T-helper 1 cell treated with Interleukin-12 subunit alpha and Interleukin-12 subunit beta and Interleukin-4 antibody, amounts not matched to agents 30 μg/mL and 1 μg/mL, for 36 hours (primary cell): ENCODE measurements around the gene PSTK.

Experiments used
- H3K27ac Mint-ChIP-seq: one replicate; pipeline ENCODE4 v1.8.0; 2021; ENCODE audit warnings: mild to moderate bottlenecking, mixed read lengths
- H3K27me3 Mint-ChIP-seq: one replicate; pipeline ENCODE4 v1.8.0; 2021; ENCODE audit warnings: low read depth, mixed read lengths
- H3K36me3 Mint-ChIP-seq: one replicate; pipeline ENCODE4 v1.8.0; 2021; ENCODE audit warnings: low read depth, mixed read lengths
- H3K4me1 Mint-ChIP-seq: one replicate; pipeline ENCODE4 v1.8.0; 2021; ENCODE audit warnings: low read depth, mixed read lengths
- H3K4me3 Mint-ChIP-seq: one replicate; pipeline ENCODE4 v1.8.0; 2021; ENCODE audit warnings: mild to moderate bottlenecking, moderate library complexity, mixed read lengths
- H3K9me3 Mint-ChIP-seq: one replicate; pipeline ENCODE4 v1.8.0; 2021; ENCODE audit warnings: mixed read lengths

Gene PSTK

GRCh38 chr10:123001370-123001769 lies 21.2 kb downstream of the PSTK start:
- H3K4me3 Mint-ChIP-seq, result no peak overlapping the region
- no peaks in the 10 kb centered on the region for H3K9me3 Mint-ChIP-seq
- H3K27me3 Mint-ChIP-seq, result no peaks in the 10 kb centered on the region
- peaks cover 11% of the 10 kb centered on the region for H3K36me3 Mint-ChIP-seq
- peaks cover 11% of the 10 kb centered on the region for H3K4me1 Mint-ChIP-seq
- H3K27ac Mint-ChIP-seq, result no peak overlapping the region

GRCh38 chr10:123004298-123004697 lies 24.1 kb downstream of the PSTK start:
- no peaks in the 10 kb centered on the region for H3K27me3 Mint-ChIP-seq
- peaks cover 18% of the 10 kb centered on the region for H3K4me1 Mint-ChIP-seq
- no peak overlapping the region for H3K4me3 Mint-ChIP-seq
- no peak overlapping the region for H3K27ac Mint-ChIP-seq
- H3K36me3 Mint-ChIP-seq, result peaks cover 9% of the 10 kb centered on the region
- H3K9me3 Mint-ChIP-seq, result no peaks in the 10 kb centered on the region

GRCh38 chr10:123007558-123008354 lies 27.6 kb downstream of the PSTK start:
- H3K4me1 Mint-ChIP-seq, result peaks cover 24% of the 10 kb centered on the region
- H3K27me3 Mint-ChIP-seq, result no peaks in the 10 kb centered on the region
- H3K9me3 Mint-ChIP-seq, result no peaks in the 10 kb centered on the region
- peaks cover 12% of the 10 kb centered on the region for H3K36me3 Mint-ChIP-seq
- H3K4me3 Mint-ChIP-seq, result peak overlapping the region; percentile 96
- peak overlapping the region; percentile 97 for H3K27ac Mint-ChIP-seq

- H3K4me1 Mint-ChIP-seq, result peaks cover 24% of the 10 kb centered on the region
- H3K27ac Mint-ChIP-seq, result peak within 1 kb of the TSS; percentile 97
- no peaks in the 10 kb centered on the region for H3K9me3 Mint-ChIP-seq
- peaks cover 13% of the 10 kb centered on the region for H3K36me3 Mint-ChIP-seq
- peak within 1 kb of the TSS; percentile 96 for H3K4me3 Mint-ChIP-seq
- H3K27me3 Mint-ChIP-seq, result no peaks in the 10 kb centered on the region
Observed at GRCh38 chr10:123008355-123009104, 28.3 kb downstream of the PSTK start, which contains the start of the genes ACADSB and IKZF5. TSS of gene ACADSB (plus strand) at chr10:123009006. CDS start at chr10:123009030, 24 bp downstream. TSS of gene IKZF5 (minus strand) at chr10:123008795. CDS start at chr10:122998625, 10,170 bp downstream.

GRCh38 chr10:123009105-123009820 lies 29.1 kb downstream of the PSTK start:
- no peaks in the 10 kb centered on the region for H3K27me3 Mint-ChIP-seq
- peaks cover 24% of the 10 kb centered on the region for H3K4me1 Mint-ChIP-seq
- peak overlapping the region; percentile 96 for H3K4me3 Mint-ChIP-seq
- peaks cover 15% of the 10 kb centered on the region for H3K36me3 Mint-ChIP-seq
- no peaks in the 10 kb centered on the region for H3K9me3 Mint-ChIP-seq
- peak overlapping the region; percentile 97 for H3K27ac Mint-ChIP-seq

GRCh38 chr10:123011987-123012386 lies 31.8 kb downstream of the PSTK start:
- Mint-ChIP-seq H3K36me3 (peaks cover 13% of the 10 kb centered on the region), H3K4me1 (peaks cover 21% of the 10 kb centered on the region), H3K27ac (no peak overlapping the region), H3K9me3 (no peaks in the 10 kb centered on the region), H3K4me3 (no peak overlapping the region), H3K27me3 (no peaks in the 10 kb centered on the region)

- Mint-ChIP-seq H3K36me3 (peaks cover 10% of the 10 kb centered on the region), H3K4me1 (peaks cover 15% of the 10 kb centered on the region), H3K27me3 (no peaks in the 10 kb centered on the region), H3K4me3 (no peak overlapping the region), H3K9me3 (no peaks in the 10 kb centered on the region), H3K27ac (no peak overlapping the region)
Observed at GRCh38 chr10:123013456-123014419, 33.5 kb downstream of the PSTK start.

GRCh38 chr10:123014772-123015171 lies 34.6 kb downstream of the PSTK start:
- Mint-ChIP-seq H3K27me3 (no peaks in the 10 kb centered on the region), H3K27ac (no peak overlapping the region), H3K36me3 (peaks cover 10% of the 10 kb centered on the region), H3K4me3 (no peak overlapping the region), H3K4me1 (peaks cover 9% of the 10 kb centered on the region), H3K9me3 (no peaks in the 10 kb centered on the region)

- Mint-ChIP-seq H3K27ac (no peak overlapping the region), H3K4me3 (no peak overlapping the region), H3K36me3 (peaks cover 10% of the 10 kb centered on the region), H3K4me1 (no peaks in the 10 kb centered on the region), H3K9me3 (no peaks in the 10 kb centered on the region), H3K27me3 (no peaks in the 10 kb centered on the region)
Observed at GRCh38 chr10:123016228-123016627, 36.0 kb downstream of the PSTK start.

GRCh38 chr10:123017421-123018165 lies 37.4 kb downstream of the PSTK start:
- Mint-ChIP-seq H3K36me3 (peaks cover 6% of the 10 kb centered on the region), H3K9me3 (no peaks in the 10 kb centered on the region), H3K27ac (no peak overlapping the region), H3K4me1 (no peaks in the 10 kb centered on the region), H3K4me3 (no peak overlapping the region), H3K27me3 (no peaks in the 10 kb centered on the region)

- H3K36me3 Mint-ChIP-seq, result peaks cover 3% of the 10 kb centered on the region
- H3K9me3 Mint-ChIP-seq, result no peaks in the 10 kb centered on the region
- H3K27ac Mint-ChIP-seq, result no peak overlapping the region
- no peaks in the 10 kb centered on the region for H3K27me3 Mint-ChIP-seq
- no peak overlapping the region for H3K4me3 Mint-ChIP-seq
- no peaks in the 10 kb centered on the region for H3K4me1 Mint-ChIP-seq
Observed at GRCh38 chr10:123018531-123018930, 38.3 kb downstream of the PSTK start.

GRCh38 chr10:123019264-123019663 lies 39.1 kb downstream of the PSTK start:
- Mint-ChIP-seq H3K36me3 (peaks cover 1% of the 10 kb centered on the region), H3K27ac (no peak overlapping the region), H3K4me1 (peaks cover 2% of the 10 kb centered on the region), H3K9me3 (no peaks in the 10 kb centered on the region), H3K27me3 (no peaks in the 10 kb centered on the region), H3K4me3 (no peak overlapping the region)
